HG03280 (cell line): Measurements from ENCODE around the gene TJP3.

Experiments
- ATAC-seq: cut with Tn5 transposase; IDR thresholded peaks from one replicate; pipeline ENCODE4 v1.9.1; 2021; ENCODE audit warnings: mild to moderate bottlenecking, moderate library complexity; ENCODE audit not compliant: unreplicated experiment

The TJP3 gene

GRCh38 chr19:3671680-3672574 lies 36.3 kb upstream of the TJP3 start:
- ATAC-seq = no peak

GRCh38 chr19:3672575-3672948 lies 35.6 kb upstream of the TJP3 start:
- ATAC-seq = no peak

GRCh38 chr19:3672993-3673392 lies 35.2 kb upstream of the TJP3 start:
- no peak for ATAC-seq

- no peak for ATAC-seq
Observed at GRCh38 chr19:3673506-3674439, 34.4 kb upstream of the TJP3 start.

GRCh38 chr19:3674784-3675543 lies 33.2 kb upstream of the TJP3 start:
- ATAC-seq = no peak

- no peak for ATAC-seq
Observed at GRCh38 chr19:3678188-3678587, 30.0 kb upstream of the TJP3 start.

GRCh38 chr19:3679138-3679537 lies 29.0 kb upstream of the TJP3 start:
- ATAC-seq = no peak

- no peak for ATAC-seq
Observed at GRCh38 chr19:3679581-3679980, 28.6 kb upstream of the TJP3 start.

- no peak for ATAC-seq
Observed at GRCh38 chr19:3680939-3681338, 27.2 kb upstream of the TJP3 start.

GRCh38 chr19:3682286-3682685 lies 25.9 kb upstream of the TJP3 start:
- no peak for ATAC-seq

GRCh38 chr19:3682741-3683404 lies 25.3 kb upstream of the TJP3 start:
- no peak for ATAC-seq

- no peak for ATAC-seq
Observed at GRCh38 chr19:3683405-3684053, 24.7 kb upstream of the TJP3 start.

GRCh38 chr19:3684054-3684816 lies 23.9 kb upstream of the TJP3 start:
- ATAC-seq = no peak

GRCh38 chr19:3684817-3685410 lies 23.3 kb upstream of the TJP3 start:
- no peak for ATAC-seq

GRCh38 chr19:3687393-3687773 lies 20.8 kb upstream of the TJP3 start:
- no peak for ATAC-seq

- ATAC-seq = no peak
Observed at GRCh38 chr19:3687774-3688706, 20.1 kb upstream of the TJP3 start.

- no peak for ATAC-seq
Observed at GRCh38 chr19:3690551-3691371, 17.4 kb upstream of the TJP3 start.
